Measurements from ENCODE around the gene ATP8B3.

GRCh38 chr19:1777149-1777548 is 34.9 kb downstream of the ATP8B3 start:
- TF ChIP-seq CTCF (IDR thresholded peaks at IDR 0.05) (no peak), POLR2A (IDR thresholded peaks at IDR 0.05) (no peak)
